Fibroblast of lung (primary cell): Measurements from ENCODE around the gene IGSF6. TPM values are rescaled to one million over a fixed set of nuclear protein-coding genes. Genes with fewer than 3 reads are reported as not detected.

Experiments
- DNase-seq, 2 donors: peaks; one replicate each; pipeline versions ENCODE4 v3.0.0 to v3.0.0-alpha.2; 2010; ENCODE audit warnings: low read depth in 2 of 2
- H2AFZ ChIP-seq: 2 replicates; pipeline ENCODE4 v1.5.1; 2012; ENCODE audit warnings: low read length, control low read depth, inconsistent platforms
- H3K27ac ChIP-seq: 2 replicates; pipeline ENCODE4 v1.5.1; 2011; ENCODE audit warnings: low read length, control low read depth; ENCODE audit not compliant: insufficient read depth
- H3K27me3 ChIP-seq: 2 replicates; pipeline ENCODE4 v1.5.1; 2011; ENCODE audit warnings: mild to moderate bottlenecking, low read length; ENCODE audit not compliant: control insufficient read depth, insufficient read depth
- H3K36me3 ChIP-seq: 2 replicates; pipeline ENCODE4 v1.5.1; 2011; ENCODE audit warnings: low read length; ENCODE audit not compliant: control insufficient read depth, insufficient read depth
- H3K4me1 ChIP-seq: 2 replicates; pipeline ENCODE4 v1.5.1; 2011; ENCODE audit warnings: low read length; ENCODE audit not compliant: control insufficient read depth, insufficient read depth; ENCODE audit errors: extremely low read depth
- H3K4me2 ChIP-seq: 2 replicates; pipeline ENCODE4 v1.5.1; 2011; ENCODE audit warnings: low read length, control low read depth; ENCODE audit not compliant: insufficient read depth; ENCODE audit errors: extremely low read depth
- H3K4me3 ChIP-seq, 4 experiments: fragments of 200-600 bp in 1 of 4; sonication (generic) in 1 of 4; replicated peaks in 1 of 4; 2 replicates each; pipeline ENCODE4 v1.5.1; 2011 to 2016; ENCODE audit warnings: low read length in 4 of 4, low read depth in 3 of 4, mild to moderate bottlenecking in 3 of 4, control low read depth in 2 of 4, inconsistent platforms in 1 of 4, mixed read lengths in 1 of 4; ENCODE audit not compliant: insufficient read depth in 1 of 4; ENCODE audit errors: control extremely low read depth in 1 of 4
- H3K79me2 ChIP-seq: 2 replicates; pipeline ENCODE4 v1.5.1; 2012; ENCODE audit warnings: mild to moderate bottlenecking, low read length, inconsistent platforms; ENCODE audit not compliant: control insufficient read depth, insufficient read depth
- H3K9ac ChIP-seq: 2 replicates; pipeline ENCODE4 v1.5.1; 2011; ENCODE audit warnings: mild to moderate bottlenecking, low read length, control low read depth; ENCODE audit not compliant: insufficient read depth
- H3K9me3 ChIP-seq: 2 replicates; pipeline ENCODE4 v1.5.1; 2012; ENCODE audit warnings: low read depth, low read length; ENCODE audit not compliant: control insufficient read depth, insufficient read depth
- H4K20me1 ChIP-seq: 2 replicates; pipeline ENCODE4 v1.5.1; 2011; ENCODE audit warnings: low read length; ENCODE audit not compliant: control insufficient read depth, insufficient read depth; ENCODE audit errors: extremely low read depth
- CTCF ChIP-seq, 2 donors: IDR thresholded peaks in 1 of 2; conservative IDR thresholded peaks in 1 of 2; 1 replicate in 1 of 2; 2 replicates in 1 of 2; pipeline ENCODE4 v1.5.1; 2011 to 2012; ENCODE audit warnings: low read length in 2 of 2, control low read depth in 1 of 2, inconsistent platforms in 1 of 2, low read depth in 1 of 2, mild to moderate bottlenecking in 1 of 2
- EZH2 ChIP-seq: IDR thresholded peaks from 2 replicates; pipeline ENCODE4 v1.5.1; 2012; ENCODE audit warnings: low read length, control low read depth, mild to moderate bottlenecking; ENCODE audit errors: missing control alignments
- polyA minus RNA-seq: library from RNA; depleted of rRNA, polyadenylated mRNA; stranded (reverse); fragments of >200 nt; gene quantifications from 2 replicates; pipeline ENCODE4 v1.2.3, GENCODE V29; 2011; ENCODE audit warnings: low replicate concordance
- polyA plus RNA-seq, 2 donors: library from polyadenylated mRNA; depleted of rRNA in 1 of 2; stranded (reverse) in 1 of 2; unstranded in 1 of 2; fragments of >200 nt; gene quantifications; 2 replicates each; pipeline ENCODE4 v1.2.1, GENCODE V29; 2011 to 2012; ENCODE audit warnings: missing spikeins in 1 of 2
- total RNA-seq: library from RNA; depleted of rRNA; stranded (reverse); fragments of >200 nt; gene quantifications from 2 replicates; pipeline ENCODE4 v1.2.1, GENCODE V29; 2014

IGSF6 gene
- total RNA-seq (under 0.01 TPM in 1 of 2 replicates, not detected in the other), polyA plus RNA-seq (not detected in 2 replicates), polyA minus RNA-seq (not detected in 2 replicates)
- polyA plus RNA-seq (2012), result 0.03 and 0.08 TPM in 2 replicates

- TF ChIP-seq CTCF (conservative IDR thresholded peaks at IDR 0.05 in 1 of 2, IDR thresholded peaks at IDR 0.05 in 1 of 2; ENCODE audit: low read depth in 1 of 2, low read length in 2 of 2), result no peak
- no peak for TF ChIP-seq EZH2
Observed at GRCh38 chr16:21652453-21652852, at the start of gene IGSF6. Gene IGSF6 (minus strand): TSS chr16:21652608. CDS start chr16:21652598, 10 bp downstream.

GRCh38 chr16:21701271-21701670 lies 48.9 kb upstream of the IGSF6 start:
- H3K36me3 ChIP-seq, result no peaks in the 10 kb centered on the region
- H3K27ac ChIP-seq, result no peak overlapping the region
- H3K9ac ChIP-seq, result no peak overlapping the region
- no peaks in the 10 kb centered on the region for H3K9me3 ChIP-seq
- H4K20me1 ChIP-seq, result no peaks in the 10 kb centered on the region
- H3K4me2 ChIP-seq, result no peak overlapping the region
- H2AFZ ChIP-seq, result no peak overlapping the region
- H3K79me2 ChIP-seq, result no peaks in the 10 kb centered on the region
- TF ChIP-seq CTCF (conservative IDR thresholded peaks at IDR 0.05 in 1 of 2, IDR thresholded peaks at IDR 0.05 in 1 of 2; ENCODE audit: low read depth in 1 of 2, low read length in 2 of 2), result no peak
- no peak for TF ChIP-seq EZH2
- no peak for DNase-seq
- no peaks in the 10 kb centered on the region for H3K27me3 ChIP-seq
- no peaks in the 10 kb centered on the region for H3K4me1 ChIP-seq
- no peak overlapping the region for H3K4me3 ChIP-seq

More at GRCh38 chr16:21652453-21652852, at the start of gene IGSF6:
- Histone ChIP-seq H3K9me3 (no peaks in the 10 kb centered on the region), H3K27ac (no peak within 1 kb of the TSS), H3K36me3 (peaks cover 5% of the 10 kb centered on the region), H3K79me2 (peaks cover 2% of the 10 kb centered on the region), H3K9ac (no peak within 1 kb of the TSS), H3K4me1 (no peaks in the 10 kb centered on the region), H2AFZ (no peak within 1 kb of the TSS), H3K27me3 (no peaks in the 10 kb centered on the region), H3K4me3 (no peak within 1 kb of the TSS), H3K4me2 (no peak within 1 kb of the TSS), H4K20me1 (no peaks in the 10 kb centered on the region)
- DNase-seq, result no peak

- Histone ChIP-seq H3K9ac (no peak overlapping the region), H3K27ac (no peak overlapping the region), H3K4me2 (no peak overlapping the region), H3K27me3 (no peaks in the 10 kb centered on the region), H3K79me2 (no peaks in the 10 kb centered on the region), H3K9me3 (no peaks in the 10 kb centered on the region), H3K4me3 (no peak overlapping the region), H3K4me1 (no peaks in the 10 kb centered on the region), H2AFZ (no peak overlapping the region), H4K20me1 (no peaks in the 10 kb centered on the region), H3K36me3 (no peaks in the 10 kb centered on the region)
- no peak for DNase-seq
- TF ChIP-seq CTCF (conservative IDR thresholded peaks at IDR 0.05 in 1 of 2, IDR thresholded peaks at IDR 0.05 in 1 of 2; ENCODE audit: low read depth in 1 of 2, low read length in 2 of 2) (no peak), EZH2 (no peak)
Observed at GRCh38 chr16:21698169-21699032, 46.0 kb upstream of the IGSF6 start.
